AG09309 (cell line): Measurements from ENCODE around the gene ERBB4.

ENCODE experiments used
- DNase-seq: peaks from one replicate; pipeline ENCODE4 v3.0.0-alpha.2; 2010; ENCODE audit warnings: low read depth
- H3K4me3 ChIP-seq: 2 replicates; pipeline ENCODE4 v1.5.1; 2011; ENCODE audit warnings: mild to moderate bottlenecking, low read depth, low read length, moderate library complexity; ENCODE audit not compliant: control insufficient read depth
- TF ChIP-seq, protein P1 (sequence below): IDR thresholded peaks from 2 replicates; pipeline ENCODE4 v1.5.1; 2011; ENCODE audit warnings: mild to moderate bottlenecking, low read depth, low read length, inconsistent platforms; ENCODE audit not compliant: insufficient read depth, control insufficient read depth; ENCODE audit errors: missing control alignments

The ERBB4 gene

DNA sequence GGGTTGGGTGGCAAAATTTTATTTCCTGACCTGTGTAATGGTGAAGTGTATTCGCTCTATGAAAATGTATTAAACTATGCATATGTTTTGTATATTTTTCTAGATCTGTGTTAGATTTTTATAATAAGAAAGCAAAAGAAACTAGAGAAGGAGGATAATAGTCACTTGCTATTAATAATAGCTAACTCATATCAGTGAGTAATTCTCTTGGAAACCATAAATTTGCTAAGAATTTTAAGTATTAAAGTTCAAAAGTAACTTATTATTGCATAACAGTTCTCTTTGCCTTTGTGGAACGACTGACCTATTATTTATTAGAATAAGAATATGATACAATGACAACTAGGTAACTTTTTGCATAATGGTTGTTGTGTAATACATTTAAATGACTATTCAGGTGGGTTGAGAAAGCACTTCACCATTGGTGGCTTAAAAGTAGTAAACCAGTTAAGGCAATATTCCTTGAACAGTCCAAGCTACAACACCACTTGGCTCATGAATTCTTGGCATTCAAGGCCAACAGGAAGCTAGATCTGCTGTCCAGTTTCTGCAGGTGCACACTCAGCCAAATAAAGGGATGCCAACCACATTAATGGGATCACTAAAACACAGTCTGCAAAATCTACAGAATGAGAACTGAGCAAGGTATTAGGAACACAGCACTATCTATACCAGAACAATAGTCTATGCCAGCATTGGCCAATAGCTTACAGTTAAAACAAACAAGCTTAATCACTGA lies 1060.9 kb downstream of the ERBB4 start:
- H3K4me3 ChIP-seq: no peak overlapping the region
- no peak for DNase-seq
- TF ChIP-seq, protein P1, sequence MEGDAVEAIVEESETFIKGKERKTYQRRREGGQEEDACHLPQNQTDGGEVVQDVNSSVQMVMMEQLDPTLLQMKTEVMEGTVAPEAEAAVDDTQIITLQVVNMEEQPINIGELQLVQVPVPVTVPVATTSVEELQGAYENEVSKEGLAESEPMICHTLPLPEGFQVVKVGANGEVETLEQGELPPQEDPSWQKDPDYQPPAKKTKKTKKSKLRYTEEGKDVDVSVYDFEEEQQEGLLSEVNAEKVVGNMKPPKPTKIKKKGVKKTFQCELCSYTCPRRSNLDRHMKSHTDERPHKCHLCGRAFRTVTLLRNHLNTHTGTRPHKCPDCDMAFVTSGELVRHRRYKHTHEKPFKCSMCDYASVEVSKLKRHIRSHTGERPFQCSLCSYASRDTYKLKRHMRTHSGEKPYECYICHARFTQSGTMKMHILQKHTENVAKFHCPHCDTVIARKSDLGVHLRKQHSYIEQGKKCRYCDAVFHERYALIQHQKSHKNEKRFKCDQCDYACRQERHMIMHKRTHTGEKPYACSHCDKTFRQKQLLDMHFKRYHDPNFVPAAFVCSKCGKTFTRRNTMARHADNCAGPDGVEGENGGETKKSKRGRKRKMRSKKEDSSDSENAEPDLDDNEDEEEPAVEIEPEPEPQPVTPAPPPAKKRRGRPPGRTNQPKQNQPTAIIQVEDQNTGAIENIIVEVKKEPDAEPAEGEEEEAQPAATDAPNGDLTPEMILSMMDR: no peak

DNA sequence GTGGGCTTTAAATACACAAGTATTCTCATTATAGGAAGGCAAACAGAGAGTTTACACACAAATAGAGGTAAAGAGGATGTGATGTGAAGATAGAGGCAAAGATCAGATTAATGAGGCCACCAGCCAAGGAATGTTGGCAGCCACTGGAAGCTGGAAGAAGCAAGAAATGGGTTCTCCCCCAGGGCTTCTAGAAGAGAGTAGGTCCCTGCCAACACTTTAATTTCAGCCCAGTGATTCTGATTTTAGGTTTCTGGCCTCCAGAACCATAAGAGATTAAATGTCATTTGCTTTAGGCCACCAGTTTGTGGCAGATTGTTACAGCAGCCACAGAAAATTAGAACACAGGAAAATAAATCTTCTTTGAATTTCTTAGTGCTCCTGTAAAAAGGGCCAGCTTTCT lies 1065.5 kb downstream of the ERBB4 start:
- no peak for DNase-seq
- TF ChIP-seq, protein P1: no peak
- H3K4me3 ChIP-seq: no peak overlapping the region

DNA sequence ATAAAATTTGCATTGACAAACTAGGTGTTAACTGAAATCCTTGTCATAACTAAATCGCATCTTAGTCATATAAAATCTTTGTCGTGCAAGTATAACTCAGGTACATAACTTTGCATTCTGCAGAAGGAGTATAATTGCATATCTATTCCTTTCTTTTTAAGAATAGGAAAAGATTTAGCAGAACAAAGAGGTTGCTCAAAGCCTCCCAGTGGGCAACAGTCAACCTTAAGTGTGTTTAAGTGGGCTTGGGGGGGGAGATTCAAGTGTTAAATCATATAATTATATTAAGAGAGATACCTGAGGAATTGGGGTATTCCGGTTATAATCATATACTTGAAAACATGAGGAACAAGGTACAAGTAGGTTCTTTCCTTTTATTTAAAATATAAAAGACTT lies 1068.9 kb downstream of the ERBB4 start:
- TF ChIP-seq, protein P1: no peak
- no peak for DNase-seq
- H3K4me3 ChIP-seq: no peak overlapping the region

DNA sequence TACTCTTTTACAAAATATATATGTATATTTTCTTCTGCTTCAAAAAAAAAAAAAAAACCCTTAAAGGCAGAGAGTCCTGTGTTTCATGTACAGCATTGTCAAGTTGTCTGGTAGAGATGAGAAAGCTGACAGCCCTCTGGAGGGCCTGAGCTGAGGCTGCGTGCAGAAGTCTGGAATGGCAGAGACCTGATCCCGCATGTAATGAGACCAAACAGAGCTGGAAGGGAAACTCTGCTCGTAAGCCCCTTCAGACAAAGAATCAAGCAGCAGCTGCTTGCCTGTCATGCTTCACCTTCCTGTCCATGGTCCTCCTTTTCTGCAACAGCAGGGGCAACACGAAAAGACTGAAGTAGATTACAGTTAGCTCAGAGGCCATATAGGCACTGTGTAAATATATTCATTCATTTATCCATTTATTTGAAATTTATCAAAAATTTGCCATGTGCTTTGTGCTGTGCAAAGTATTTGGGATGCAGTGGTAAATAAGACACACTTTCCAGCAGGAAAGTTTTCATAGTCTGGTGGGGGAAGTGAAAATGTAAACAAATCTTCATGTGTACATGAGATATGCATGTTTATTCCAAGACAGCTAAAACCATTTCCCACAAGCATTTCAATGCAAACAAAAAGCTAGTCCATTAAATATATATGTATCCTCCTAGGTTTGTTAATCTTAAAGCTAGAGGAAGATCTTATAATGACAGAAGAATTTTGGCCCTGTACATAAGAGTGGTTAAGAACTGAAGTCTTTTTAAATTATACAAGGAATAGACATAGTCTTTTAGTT lies 1069.5 kb downstream of the ERBB4 start:
- TF ChIP-seq, protein P1: no peak
- no peak overlapping the region for H3K4me3 ChIP-seq
- no peak for DNase-seq

DNA sequence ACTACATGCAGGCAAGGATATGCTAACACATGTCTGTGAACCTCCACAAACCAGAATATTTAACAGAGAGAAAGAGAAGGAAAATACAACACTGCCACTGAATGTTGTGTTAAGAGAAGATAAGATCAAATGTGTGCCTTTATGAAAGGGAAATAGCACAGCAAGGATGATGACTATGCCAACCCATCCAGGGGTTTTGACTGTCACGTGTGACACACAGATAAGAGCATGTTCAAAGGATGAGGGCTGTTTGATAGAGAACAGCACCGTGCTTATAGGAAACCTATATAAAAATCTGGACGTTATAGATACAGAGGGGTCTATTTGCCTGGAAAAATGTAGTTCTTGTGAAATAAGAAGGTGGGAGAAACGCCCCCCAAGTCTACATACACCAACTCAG lies 1070.4 kb downstream of the ERBB4 start:
- TF ChIP-seq, protein P1: no peak
- DNase-seq: no peak
- H3K4me3 ChIP-seq: no peak overlapping the region

DNA sequence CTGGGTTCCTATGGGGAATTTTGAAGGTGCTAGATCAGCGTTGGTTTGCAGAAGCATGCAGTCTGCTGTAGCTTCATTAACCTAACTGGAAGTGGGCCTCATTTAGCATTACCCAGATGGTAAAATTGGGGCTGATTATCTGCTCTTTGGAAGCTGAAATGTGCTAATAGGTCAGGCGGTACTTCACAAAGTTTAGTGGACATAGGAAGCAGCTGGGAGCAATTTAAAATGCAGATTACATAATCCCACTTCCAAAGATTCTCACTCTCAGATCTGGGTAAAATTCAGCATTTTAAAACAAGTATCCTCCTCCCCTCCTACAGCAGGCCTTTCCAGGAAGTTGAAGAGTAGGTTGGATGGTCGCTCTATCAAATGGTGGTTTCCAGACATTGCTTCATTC lies 1075.2 kb downstream of the ERBB4 start:
- no peak overlapping the region for H3K4me3 ChIP-seq
- TF ChIP-seq, protein P1: no peak
- no peak for DNase-seq
